Measurements from ENCODE around the gene SPEG.

The SPEG gene

GRCh38 chr2:219508444-219508734 lies 73.7 kb downstream of the SPEG start:
- DNase-seq (ENCODE audit: low read depth), result no peak
- TF ChIP-seq CTCF (IDR thresholded peaks at IDR 0.05; ENCODE audit: insufficient read depth, low read depth, low read length, missing control alignments), result no peak

GRCh38 chr2:219508971-219509779 lies 74.5 kb downstream of the SPEG start:
- no peak for DNase-seq (ENCODE audit: low read depth)
- no peak overlapping the region for H3K4me3 ChIP-seq (ENCODE audit: low read length)
- no peak for TF ChIP-seq CTCF (IDR thresholded peaks at IDR 0.05; ENCODE audit: insufficient read depth, low read depth, low read length, missing control alignments)

More at GRCh38 chr2:219508444-219508734, 73.7 kb downstream of the SPEG start:
- H3K4me3 ChIP-seq (ENCODE audit: low read length), result no peak overlapping the region

- peak; percentile 57 for DNase-seq (ENCODE audit: low read depth)
- peak; percentile 79 for TF ChIP-seq CTCF (IDR thresholded peaks at IDR 0.05; ENCODE audit: insufficient read depth, low read depth, low read length, missing control alignments)
- no peak overlapping the region for H3K4me3 ChIP-seq (ENCODE audit: low read length)
These were observed 75.3 kb downstream of the SPEG start for GRCh38 chr2:219509780-219510511.

- TF ChIP-seq CTCF (IDR thresholded peaks at IDR 0.05; ENCODE audit: insufficient read depth, low read depth, low read length, missing control alignments), result no peak
- H3K4me3 ChIP-seq (ENCODE audit: low read length), result no peak overlapping the region
- no peak for DNase-seq (ENCODE audit: low read depth)
These were observed 76.0 kb downstream of the SPEG start for GRCh38 chr2:219510512-219511135.

- DNase-seq (ENCODE audit: low read depth), result no peak
These were observed 77.1 kb downstream of the SPEG start for GRCh38 chr2:219511547-219512325.

More at GRCh38 chr2:219511547-219512325, 77.1 kb downstream of the SPEG start:
- TF ChIP-seq CTCF (IDR thresholded peaks at IDR 0.05; ENCODE audit: insufficient read depth, low read depth, low read length, missing control alignments), result no peak
- no peak overlapping the region for H3K4me3 ChIP-seq (ENCODE audit: low read length)
